Prostate gland (tissue), 2 donors: ENCODE measurements around the gene CCDC90B. TPM values are rescaled to one million over a fixed set of nuclear protein-coding genes. Genes with fewer than 3 reads are reported as not detected.

Experiments used
- DNase-seq: peaks from one replicate; pipeline ENCODE4 v3.0.0-alpha.2; 2019; ENCODE audit warnings: low spot score
- H3K27ac ChIP-seq, 2 donors: fragments of 200-600 bp; sonication (generic); 2 replicates each; pipeline ENCODE4 v1.5.1; 2017 to 2019
- H3K27me3 ChIP-seq: fragments of 200-600 bp; sonication (generic); replicated peaks from 2 replicates; pipeline ENCODE4 v1.5.1; 2019; ENCODE audit not compliant: insufficient read depth
- H3K36me3 ChIP-seq, 2 donors: fragments of 200-600 bp; sonication (generic); 1 replicate in 1 of 2; 2 replicates in 1 of 2; pipeline versions ENCODE4 v1.5.1 to v1.8.1; 2017 to 2019
- H3K4me1 ChIP-seq: fragments of 200-600 bp; sonication (generic); replicated peaks from 2 replicates; pipeline ENCODE4 v1.5.1; 2019
- H3K4me3 ChIP-seq, 2 donors: fragments of 200-600 bp; sonication (generic); 2 replicates each; pipeline ENCODE4 v1.5.1; 2017 to 2019
- H3K9me3 ChIP-seq: fragments of 200-600 bp; sonication (generic); 2 replicates; pipeline ENCODE4 v1.5.1; 2017
- POLR2A ChIP-seq: fragments of 450-650 bp; IDR thresholded peaks from one replicate; pipeline ENCODE4 v1.6.1; 2016; ENCODE audit warnings: antibody characterized with exemption, mild to moderate bottlenecking
- POLR2AphosphoS5 ChIP-seq: sonication (generic); formaldehyde crosslinking; IDR thresholded peaks from one replicate; pipeline ENCODE4 v1.6.1; 2017; ENCODE audit warnings: antibody characterized with exemption
- WGBS: methylation state at CpG from one replicate; pipeline ENCODE4 v1.1.5; 2018; 5-methylcytosine and 5-hydroxymethylcytosine counted together
- intact Hi-C: fragments of 100-400 bp; cut with DNase I; formaldehyde crosslinking; loops from one replicate; pipeline ENCODE4 v1.14.2; 2022
- total RNA-seq, 2 donors: library from RNA; depleted of rRNA; stranded (reverse); fragments of >200 nt; gene quantifications; one replicate each; pipeline ENCODE4 v1.1.0, GENCODE V29; 2016
- TF ChIP-seq, protein P1 (sequence below), 4 experiments: fragments of 200-600 bp in 2 of 4; fragments of 450-650 bp in 2 of 4; sonication (generic) in 2 of 4; IDR thresholded peaks; 1 replicate in 3 of 4; 2 replicates in 1 of 4; pipeline ENCODE4 v1.5.1; 2016 to 2019; ENCODE audit warnings: antibody characterized with exemption in 4 of 4, mild to moderate bottlenecking in 2 of 4, moderate library complexity in 2 of 4

CCDC90B gene
- total RNA-seq, 2 donors from 2014 or later = 43.8 to 48.2 TPM

GRCh38 chr11:83292709-83293456 is 6.7 kb upstream of the CCDC90B start:
- 50% methylated on average over 7 of the region's 7 CpGs for WGBS
- Histone ChIP-seq H3K36me3 (no peaks in the 10 kb centered on the region), H3K27ac (no peak overlapping the region), H3K9me3 (no peaks in the 10 kb centered on the region), H3K4me3 (no peak overlapping the region), H3K27me3 (no peaks in the 10 kb centered on the region), H3K4me1 (no peaks in the 10 kb centered on the region)
- TF ChIP-seq POLR2AphosphoS5 (peak; percentile 15), POLR2A (no peak)
- TF ChIP-seq, protein P1, sequence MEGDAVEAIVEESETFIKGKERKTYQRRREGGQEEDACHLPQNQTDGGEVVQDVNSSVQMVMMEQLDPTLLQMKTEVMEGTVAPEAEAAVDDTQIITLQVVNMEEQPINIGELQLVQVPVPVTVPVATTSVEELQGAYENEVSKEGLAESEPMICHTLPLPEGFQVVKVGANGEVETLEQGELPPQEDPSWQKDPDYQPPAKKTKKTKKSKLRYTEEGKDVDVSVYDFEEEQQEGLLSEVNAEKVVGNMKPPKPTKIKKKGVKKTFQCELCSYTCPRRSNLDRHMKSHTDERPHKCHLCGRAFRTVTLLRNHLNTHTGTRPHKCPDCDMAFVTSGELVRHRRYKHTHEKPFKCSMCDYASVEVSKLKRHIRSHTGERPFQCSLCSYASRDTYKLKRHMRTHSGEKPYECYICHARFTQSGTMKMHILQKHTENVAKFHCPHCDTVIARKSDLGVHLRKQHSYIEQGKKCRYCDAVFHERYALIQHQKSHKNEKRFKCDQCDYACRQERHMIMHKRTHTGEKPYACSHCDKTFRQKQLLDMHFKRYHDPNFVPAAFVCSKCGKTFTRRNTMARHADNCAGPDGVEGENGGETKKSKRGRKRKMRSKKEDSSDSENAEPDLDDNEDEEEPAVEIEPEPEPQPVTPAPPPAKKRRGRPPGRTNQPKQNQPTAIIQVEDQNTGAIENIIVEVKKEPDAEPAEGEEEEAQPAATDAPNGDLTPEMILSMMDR (IDR thresholded peaks at IDR 0.05) = peak; percentile 35 to 71 (median 60)
- peak; percentile 41 for DNase-seq
- intact Hi-C loops = loop anchor here (2.0 to 5.0 kb wide), 2 partner anchors 432 to 524 kb away; no protein-coding TSS in a partner anchor

DNA sequence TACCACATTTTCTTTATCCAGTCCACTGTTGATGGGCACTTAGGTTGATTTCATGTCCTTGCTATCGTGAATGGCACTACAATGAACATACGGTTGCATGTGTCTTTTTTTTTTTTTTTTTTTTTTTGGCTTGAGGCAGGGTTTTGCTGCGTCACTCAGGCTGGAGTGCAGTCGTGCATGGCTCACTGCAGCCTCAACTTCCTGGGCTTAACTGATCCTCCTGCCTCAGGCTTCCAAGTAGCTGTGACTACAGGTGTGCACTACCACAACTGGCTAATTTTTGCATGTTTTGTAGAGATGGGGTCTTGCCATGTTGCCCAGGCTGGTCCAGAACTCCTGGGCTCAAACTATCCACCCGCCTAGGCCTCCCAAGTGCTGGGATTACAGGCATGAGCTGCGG is 1.5 kb upstream of the CCDC90B start:
- DNase-seq = no peak
- TF ChIP-seq, protein P1 (IDR thresholded peaks at IDR 0.05) = no peak
- TF ChIP-seq POLR2AphosphoS5 = no peak
- no peak for TF ChIP-seq POLR2A
- Histone ChIP-seq H3K27me3 (no peaks in the 10 kb centered on the region), H3K4me3 (no peak overlapping the region), H3K9me3 (no peaks in the 10 kb centered on the region), H3K36me3 (no peaks in the 10 kb centered on the region), H3K27ac (no peak overlapping the region), H3K4me1 (peaks cover 3% of the 10 kb centered on the region)
- intact Hi-C loops = loop anchor here (2.0 to 5.0 kb wide), 2 partner anchors 95 to 385 kb away; partner anchors contain the start of genes ANKRD42, DDIAS and PRCP
- WGBS = 96% methylated on average over 6 of the region's 6 CpGs

- Histone ChIP-seq H3K4me1 (peaks cover 12% of the 10 kb centered on the region), H3K27ac (peak overlapping the region; percentile 96 to 97), H3K27me3 (no peaks in the 10 kb centered on the region), H3K9me3 (no peaks in the 10 kb centered on the region), H3K4me3 (peak overlapping the region; percentile 72), H3K36me3 (no peaks in the 10 kb centered on the region)
- DNase-seq = no peak
- WGBS = 1% methylated on average over 22 of the region's 22 CpGs
- intact Hi-C loops = loop anchor here (5.0 kb wide), 1 partner anchor 383 kb away; the partner anchor contains the start of genes DDIAS and PRCP
- no peak for TF ChIP-seq POLR2AphosphoS5
- TF ChIP-seq, protein P1 (IDR thresholded peaks at IDR 0.05) = no peak
- no peak for TF ChIP-seq POLR2A
Measured at GRCh38 chr11:83285151-83285770, 906 bp downstream of the CCDC90B start.

DNA sequence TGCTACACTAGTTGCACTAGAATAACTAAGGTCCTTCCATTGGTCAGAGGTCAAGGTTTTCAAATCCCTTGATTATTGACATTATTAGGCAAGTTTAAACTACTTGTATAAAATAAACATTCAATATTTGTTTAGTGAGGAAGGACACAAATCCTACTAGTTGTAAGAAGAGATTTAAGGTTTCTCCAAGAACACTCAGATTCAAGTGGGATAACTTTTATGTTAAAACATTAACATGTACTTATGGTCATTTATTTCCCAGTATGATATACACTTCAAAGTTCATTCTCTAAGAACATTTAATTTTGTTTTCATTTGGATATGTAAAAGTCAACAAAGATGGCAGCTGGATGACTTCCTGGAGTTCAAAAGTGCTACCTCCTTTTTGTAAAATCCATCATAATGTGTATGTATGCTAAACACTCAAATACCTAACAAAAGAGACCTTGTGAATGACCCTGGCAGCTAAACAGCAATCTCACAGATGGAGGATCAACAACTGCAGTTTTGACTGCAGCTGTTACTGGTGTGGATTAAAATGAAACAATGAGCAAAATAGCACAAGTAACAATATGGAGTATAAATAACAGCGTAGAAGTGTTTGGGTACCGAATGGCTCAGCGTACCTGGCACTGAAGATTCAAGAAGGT is 1.5 kb downstream of the CCDC90B start:
- peaks cover 12% of the 10 kb centered on the region for H3K4me1 ChIP-seq
- no peaks in the 10 kb centered on the region for H3K9me3 ChIP-seq
- peak overlapping the region; percentile 96 to 97 for H3K27ac ChIP-seq
- TF ChIP-seq, protein P1 (IDR thresholded peaks at IDR 0.05) = no peak
- TF ChIP-seq POLR2AphosphoS5 = no peak
- TF ChIP-seq POLR2A = no peak
- intact Hi-C loops = loop anchor here (5.0 kb wide), 1 partner anchor 382 kb away; the partner anchor contains the start of genes DDIAS and PRCP
- no peaks in the 10 kb centered on the region for H3K36me3 ChIP-seq
- WGBS = 15% methylated on average over 3 of the region's 3 CpGs
- peak overlapping the region; percentile 72 for H3K4me3 ChIP-seq
- no peaks in the 10 kb centered on the region for H3K27me3 ChIP-seq
- no peak for DNase-seq
